COLO668 (cell line): ENCODE results near the gene CBLL1.

Experiments
- DNase-seq: peaks from one replicate; lab custom pipeline; 2025; ENCODE audit not compliant: unreplicated experiment; lab: John Stamatoyannopoulos, UW

Gene CBLL1

GRCh38 chr7:107742678-107743566 is 1.0 kb upstream of the CBLL1 start:
- peak; percentile 81 for DNase-seq

GRCh38 chr7:107744345-107744750 is 406 bp downstream of the CBLL1 start:
- peak; percentile 66 for DNase-seq

DNA sequence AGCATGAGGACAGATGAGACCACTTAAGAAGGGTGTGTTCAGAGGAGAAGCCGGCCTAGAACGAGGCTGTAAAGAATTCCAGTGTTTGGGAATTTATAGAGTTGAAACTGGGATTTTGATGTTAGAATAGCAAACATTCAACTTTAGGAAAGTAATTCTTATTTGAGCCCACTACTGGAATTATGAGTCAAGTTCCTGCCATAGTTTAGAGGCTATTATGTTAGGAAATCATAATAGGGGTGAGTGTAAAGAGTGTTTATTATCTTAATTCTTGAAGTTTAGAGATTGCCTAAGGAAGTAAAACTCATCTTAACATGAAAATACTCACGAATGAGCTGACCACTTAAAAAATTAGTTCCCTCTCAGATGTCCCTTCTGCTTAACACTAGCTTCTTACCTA is 2.1 kb downstream of the CBLL1 start:
- no peak for DNase-seq

- DNase-seq, result no peak
These were observed 7.2 kb downstream of the CBLL1 start for GRCh38 chr7:107751113-107751512.

DNA sequence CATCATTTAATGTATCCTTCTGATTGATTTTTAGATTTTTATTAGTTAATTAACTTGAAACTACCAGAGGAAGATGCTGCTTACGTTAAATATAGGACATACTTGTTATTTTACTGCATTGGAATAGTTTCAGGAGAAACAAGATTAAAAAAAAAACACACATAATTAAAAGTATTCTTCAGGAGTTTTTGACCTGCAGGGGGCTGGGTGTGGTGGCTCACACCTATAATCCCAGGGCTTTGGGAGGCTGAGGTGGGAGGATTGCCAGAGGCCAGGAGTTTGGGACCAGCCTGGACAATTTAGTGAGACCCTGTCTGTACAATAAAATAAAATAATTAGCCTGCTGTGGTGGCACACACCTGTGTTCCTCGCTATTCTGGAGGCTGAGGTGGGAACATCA is 10.7 kb downstream of the CBLL1 start:
- DNase-seq, result no peak

DNA sequence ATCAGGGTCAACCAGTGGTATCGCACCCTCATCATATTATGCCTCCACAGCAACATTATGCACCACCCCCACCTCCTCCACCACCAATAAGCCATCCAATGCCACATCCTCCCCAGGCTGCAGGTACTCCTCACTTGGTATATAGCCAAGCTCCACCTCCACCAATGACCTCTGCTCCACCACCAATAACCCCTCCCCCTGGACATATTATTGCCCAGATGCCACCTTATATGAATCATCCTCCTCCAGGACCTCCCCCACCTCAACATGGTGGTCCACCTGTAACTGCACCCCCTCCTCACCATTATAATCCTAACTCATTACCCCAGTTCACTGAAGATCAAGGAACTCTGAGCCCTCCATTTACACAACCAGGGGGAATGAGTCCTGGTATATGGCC is 14.7 kb downstream of the CBLL1 start:
- no peak for DNase-seq

- no peak for DNase-seq
These were observed 23.4 kb downstream of the CBLL1 start for GRCh38 chr7:107767391-107767790.

DNA sequence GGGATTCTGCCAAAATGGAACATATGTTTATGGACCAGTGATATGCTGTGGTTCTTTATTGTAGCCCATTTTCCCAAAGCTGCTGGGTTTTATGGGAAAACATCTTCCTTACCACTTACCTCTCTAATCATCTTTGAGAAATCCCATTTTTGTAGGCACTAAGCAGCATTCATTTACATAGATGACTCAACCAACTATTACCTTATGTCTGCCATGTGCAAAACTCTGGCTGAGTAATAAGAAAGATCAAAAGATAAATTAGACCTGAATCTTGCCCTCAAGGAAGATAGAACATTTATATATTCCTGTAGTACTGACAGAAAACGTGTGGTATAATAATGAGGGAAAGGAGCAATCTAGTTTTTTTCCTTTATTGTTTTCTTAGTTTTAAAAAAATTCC is 24.3 kb downstream of the CBLL1 start:
- no peak for DNase-seq

GRCh38 chr7:107773027-107773426 is 29.1 kb downstream of the CBLL1 start:
- no peak for DNase-seq

- DNase-seq, result no peak
These were observed 33.8 kb downstream of the CBLL1 start for GRCh38 chr7:107777702-107778101.

DNA sequence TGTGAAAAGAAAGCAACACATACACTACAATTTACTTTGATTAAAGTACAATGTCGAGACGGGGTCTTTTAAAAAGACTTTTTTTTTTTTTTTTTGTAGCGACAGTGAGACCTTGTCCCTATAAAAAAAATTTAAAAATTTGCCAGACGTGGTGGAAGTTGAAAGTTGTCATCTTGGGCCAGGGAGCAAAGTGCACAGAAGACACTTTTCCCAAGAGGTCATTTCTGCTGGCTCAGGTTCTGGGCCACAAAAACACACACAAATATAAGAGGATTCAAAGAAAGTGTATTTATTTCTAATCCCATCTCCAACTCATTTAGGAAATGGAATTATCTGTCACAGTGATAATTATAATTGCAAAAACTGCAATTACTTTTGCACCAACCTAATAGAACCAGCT is 34.3 kb downstream of the CBLL1 start:
- no peak for DNase-seq

DNA sequence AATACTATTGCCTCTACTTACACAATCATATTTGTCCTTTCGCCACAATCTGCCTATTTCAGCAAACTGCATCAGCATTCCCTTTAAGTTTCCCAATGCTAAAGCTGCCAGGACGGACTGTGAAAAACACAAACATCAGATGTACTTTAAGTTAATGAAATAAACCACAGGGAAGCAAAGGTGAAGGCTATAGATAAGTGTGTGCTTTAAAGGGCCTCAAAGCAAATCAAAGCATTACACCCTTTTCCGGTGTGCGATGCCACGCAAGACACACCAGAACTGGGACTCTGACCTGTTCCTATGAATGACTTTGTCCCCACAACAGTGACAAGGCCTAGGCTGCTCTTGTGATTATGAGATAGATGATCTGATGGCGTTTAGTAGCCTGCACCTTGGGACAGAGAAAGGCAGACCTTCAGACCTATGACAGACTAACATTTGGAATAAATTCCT is 35.7 kb downstream of the CBLL1 start:
- DNase-seq, result no peak

DNA sequence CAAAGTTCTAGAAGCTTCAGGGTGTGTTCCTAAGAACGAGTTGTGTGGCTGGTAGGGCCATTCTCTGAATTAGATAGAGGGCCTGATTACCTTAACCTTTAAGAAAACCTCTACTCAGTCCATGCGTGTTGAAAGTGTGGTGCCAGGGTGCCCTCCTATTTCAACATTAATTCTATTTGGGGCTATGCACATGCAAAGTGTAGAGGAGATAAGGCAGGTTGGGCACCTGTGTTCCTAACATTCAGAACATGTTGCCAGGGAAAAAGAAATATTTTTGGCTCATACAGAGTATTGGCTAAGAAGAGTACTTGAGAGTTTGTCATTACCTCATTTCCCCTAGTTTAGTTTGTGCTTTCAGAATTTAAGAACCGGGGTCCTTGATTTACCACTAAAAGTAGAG is 38.4 kb downstream of the CBLL1 start:
- DNase-seq, result no peak

DNA sequence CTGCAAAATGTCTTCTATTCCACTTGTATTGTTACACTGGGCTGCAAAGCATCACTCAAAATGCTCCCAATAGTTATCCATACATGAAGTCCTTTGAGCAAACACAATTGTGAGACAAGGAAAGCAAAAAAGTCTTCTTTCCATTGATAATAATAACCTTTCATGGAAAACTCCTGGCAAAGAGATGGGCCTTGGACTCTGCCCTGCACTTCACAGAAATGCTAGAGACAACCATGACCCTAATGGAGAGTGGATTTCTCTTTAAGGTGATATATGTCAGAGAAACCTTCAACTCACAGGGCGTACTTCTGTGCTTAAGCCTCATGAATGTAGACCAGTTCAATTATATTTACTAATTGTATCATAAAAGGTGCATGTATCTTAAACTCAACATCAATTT is 39.7 kb downstream of the CBLL1 start:
- no peak for DNase-seq

- DNase-seq, result no peak
These were observed 41.2 kb downstream of the CBLL1 start for GRCh38 chr7:107785170-107785569.

GRCh38 chr7:107785926-107786325 is 42.0 kb downstream of the CBLL1 start:
- no peak for DNase-seq

DNA sequence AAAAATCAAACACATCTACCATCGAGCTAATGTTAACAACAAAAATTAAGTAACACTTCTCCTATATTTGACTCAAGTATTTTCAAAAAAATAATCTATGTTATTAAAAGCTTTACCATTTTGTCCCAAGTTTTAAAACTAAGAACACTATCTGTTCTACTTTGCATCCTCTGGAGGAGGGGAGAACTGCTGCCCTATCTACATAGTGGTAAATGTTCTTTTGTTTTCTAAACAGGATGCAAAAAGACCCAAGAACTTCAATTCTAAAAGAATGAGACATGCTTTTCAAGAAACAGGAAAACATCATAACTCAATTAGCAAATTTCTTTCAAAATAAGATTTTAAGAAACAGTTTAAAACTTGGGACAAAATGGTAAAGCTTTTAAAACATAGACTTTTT is 44.3 kb downstream of the CBLL1 start:
- no peak for DNase-seq

DNA sequence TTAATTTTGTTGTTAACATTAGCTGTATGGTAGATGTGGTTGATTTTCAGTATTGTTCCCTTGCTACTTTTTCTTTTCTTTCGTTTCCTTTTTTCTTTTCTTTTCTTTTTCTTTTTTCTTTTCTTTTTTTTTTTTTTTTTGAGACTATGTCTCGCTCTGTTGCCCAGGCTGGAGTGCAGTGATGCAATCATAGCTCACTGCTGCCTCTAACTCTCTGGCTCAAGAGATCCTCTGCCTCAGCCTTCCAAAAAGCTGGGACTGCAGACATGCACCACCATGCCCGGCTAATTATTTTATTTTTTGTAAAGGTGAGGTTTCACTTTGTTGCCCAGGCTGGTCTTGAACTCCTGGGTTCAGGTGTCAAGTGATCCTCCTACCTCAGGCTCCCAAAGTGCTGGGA is 44.7 kb downstream of the CBLL1 start:
- DNase-seq, result no peak

DNA sequence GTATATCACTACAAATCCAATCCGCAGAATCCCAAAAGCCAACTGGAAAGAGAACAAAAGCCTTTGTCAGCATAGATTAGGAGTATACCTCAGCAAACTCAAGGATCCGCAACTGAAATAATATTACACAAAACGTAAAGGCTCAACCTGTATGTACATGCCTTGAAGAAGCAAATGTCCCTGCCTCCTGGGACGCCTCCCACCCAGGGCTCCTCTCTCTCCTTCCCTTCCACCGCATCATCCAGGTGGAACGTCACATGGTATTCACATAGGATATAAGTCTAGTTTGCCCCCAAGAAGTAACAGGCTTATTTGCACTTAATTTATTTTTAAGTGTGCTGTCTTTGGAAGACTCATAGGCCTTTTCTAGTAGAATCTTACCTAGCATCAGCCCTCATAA is 45.7 kb downstream of the CBLL1 start:
- no peak for DNase-seq

GRCh38 chr7:107792364-107792763 is 48.4 kb downstream of the CBLL1 start:
- DNase-seq, result no peak

GRCh38 chr7:107799647-107800264 is 55.8 kb downstream of the CBLL1 start:
- DNase-seq, result no peak

GRCh38 chr7:107803009-107803610 is 59.2 kb downstream of the CBLL1 start, which contains the start of gene SLC26A3:
Gene SLC26A3 (minus strand): TSS chr7:107803223. CDS start chr7:107794509, 8,714 bp downstream.
- no peak for DNase-seq
